CD4-positive, CD25-positive, alpha-beta regulatory T cell (primary cell): ENCODE measurements around the gene E2F1. TPM values are rescaled to one million over a fixed set of nuclear protein-coding genes. Genes with fewer than 3 reads are reported as not detected.

ENCODE experiments used
- ATAC-seq, 2 donors: fragments of 150-1000 bp; cut with Tn5 transposase; one replicate each; pipeline ENCODE4 v1.10.0; 2021; ENCODE audit warnings: low read depth in 2 of 2, moderate number of reproducible peaks in 2 of 2, moderate library complexity in 1 of 2
- DNase-seq, 3 donors: peaks; one replicate each; pipeline versions ENCODE4 v3.0.0 to v3.0.0-alpha.2; 2012 to 2022; ENCODE audit warnings: mixed read lengths in 1 of 3
- H3K27ac ChIP-seq: one replicate; pipeline ENCODE4 v1.7.0; 2013; ENCODE audit warnings: mild to moderate bottlenecking, low read length; ENCODE audit not compliant: insufficient read depth, poor library complexity, severe bottlenecking
- H3K27me3 ChIP-seq: one replicate; pipeline ENCODE4 v1.7.0; 2013; ENCODE audit warnings: low read length; ENCODE audit not compliant: control insufficient read depth, insufficient read depth
- H3K36me3 ChIP-seq: one replicate; pipeline ENCODE4 v1.7.0; 2013; ENCODE audit warnings: mild to moderate bottlenecking, low read length, moderate library complexity; ENCODE audit not compliant: control insufficient read depth, insufficient read depth
- H3K4me1 ChIP-seq: 2 replicates; pipeline ENCODE4 v1.7.0; 2013; ENCODE audit warnings: mild to moderate bottlenecking, low read length; ENCODE audit not compliant: insufficient read depth, control insufficient read depth, poor library complexity, severe bottlenecking
- H3K4me3 ChIP-seq: one replicate; pipeline ENCODE4 v1.7.0; 2013; ENCODE audit warnings: low read depth, mild to moderate bottlenecking, low read length, moderate library complexity
- H3K9me3 ChIP-seq, 2 experiments: 1 replicate in 1 of 2; 2 replicates in 1 of 2; pipeline ENCODE4 v1.7.0; 2013; ENCODE audit warnings: low read length in 2 of 2, mild to moderate bottlenecking in 1 of 2, moderate library complexity in 1 of 2; ENCODE audit not compliant: control insufficient read depth in 2 of 2
- H3K27ac Mint-ChIP-seq, 3 donors: one replicate each; pipeline ENCODE4 v1.8.0; 2020 to 2022; ENCODE audit warnings: mild to moderate bottlenecking in 3 of 3, mixed read lengths in 3 of 3, moderate library complexity in 2 of 3
- H3K27me3 Mint-ChIP-seq: one replicate; pipeline ENCODE4 v1.8.0; 2022; ENCODE audit warnings: mild to moderate bottlenecking, mixed read lengths
- H3K36me3 Mint-ChIP-seq: one replicate; pipeline ENCODE4 v1.8.0; 2020; ENCODE audit warnings: mixed read lengths
- H3K4me1 Mint-ChIP-seq, 4 donors: one replicate each; pipeline ENCODE4 v1.8.0; 2020 to 2022; ENCODE audit warnings: mixed read lengths in 4 of 4, mild to moderate bottlenecking in 1 of 4
- H3K4me3 Mint-ChIP-seq, 4 donors: one replicate each; pipeline ENCODE4 v1.8.0; 2020 to 2022; ENCODE audit warnings: mild to moderate bottlenecking in 4 of 4, mixed read lengths in 4 of 4, moderate library complexity in 3 of 4
- H3K9me3 Mint-ChIP-seq, 7 donors: one replicate each; pipeline ENCODE4 v1.8.0; 2020 to 2022; ENCODE audit warnings: mixed read lengths in 7 of 7, mild to moderate bottlenecking in 3 of 7, moderate library complexity in 2 of 7
- polyA plus RNA-seq, 4 donors: library from polyadenylated mRNA; unstranded; fragments of 300-500 nt; fragmentation: Illumina TruSeq; gene quantifications; one replicate each; pipeline ENCODE4 v1.2.3, GENCODE V29; 2021
- total RNA-seq: library from RNA; stranded (reverse); gene quantifications from one replicate; pipeline ENCODE4 v1.2.3, GENCODE V29; 2022

Gene E2F1
- total and polyA plus RNA-seq, 5 donors from 2014 or later, result 0.48 to 3.1 (median 0.94) TPM

DNA sequence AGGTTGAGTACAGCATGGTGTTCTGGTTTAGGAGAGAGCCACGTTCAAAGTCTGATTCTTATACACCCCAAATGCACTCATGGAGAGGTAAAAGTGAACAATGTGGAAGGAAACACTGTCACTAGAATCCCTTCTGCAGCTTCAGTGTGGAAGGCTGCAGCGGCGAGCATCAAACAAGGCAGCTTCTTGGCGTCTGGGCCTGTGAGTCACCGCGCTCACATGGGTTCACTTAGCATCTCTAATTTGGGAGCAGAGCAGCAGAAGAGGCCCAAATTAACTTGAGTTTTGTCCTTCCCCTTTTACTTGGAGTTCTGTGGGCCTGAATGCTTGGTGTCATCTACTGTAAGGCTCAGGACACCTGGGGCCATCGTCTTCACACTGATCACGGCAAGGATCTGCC lies 10.9 kb upstream of the E2F1 start:
- H3K9me3 Mint-ChIP-seq, result peaks cover 0 to 2% (median 0%) of the 10 kb centered on the region in 7 donors
- H3K4me3 Mint-ChIP-seq, result no peak overlapping the region
- H3K4me3 ChIP-seq, result no peak overlapping the region
- H3K9me3 ChIP-seq, result no peaks in the 10 kb centered on the region
- DNase-seq (no peak), ATAC-seq (no peak)
- H3K36me3 ChIP-seq, result no peaks in the 10 kb centered on the region
- H3K4me1 Mint-ChIP-seq, result peaks cover 0 to 3% (median 0%) of the 10 kb centered on the region in 4 donors
- H3K4me1 ChIP-seq, result no peaks in the 10 kb centered on the region
- no peaks in the 10 kb centered on the region for H3K27me3 ChIP-seq
- H3K27me3 Mint-ChIP-seq, result no peaks in the 10 kb centered on the region
- H3K27ac Mint-ChIP-seq, result no peak overlapping the region
- no peak overlapping the region for H3K27ac ChIP-seq
- no peaks in the 10 kb centered on the region for H3K36me3 Mint-ChIP-seq

DNA sequence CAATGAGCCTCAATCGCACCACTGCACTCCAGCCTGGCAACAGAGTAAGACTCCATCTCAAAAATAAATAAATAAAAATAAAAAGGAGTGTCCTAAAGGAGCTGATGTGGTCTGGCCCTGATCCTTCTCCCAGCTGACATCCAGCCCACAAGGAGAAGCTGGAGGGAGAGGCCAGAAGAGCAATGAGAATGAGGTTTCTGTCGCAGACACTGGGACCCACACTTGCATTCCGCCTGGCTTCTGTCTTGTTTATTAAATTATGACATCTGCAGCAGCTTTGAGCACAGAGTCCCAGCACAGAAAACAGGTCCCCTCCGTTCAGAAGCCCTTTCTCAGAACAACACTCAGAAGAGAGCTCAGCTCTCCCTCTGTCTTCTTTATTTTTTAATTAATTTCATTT lies 10.3 kb upstream of the E2F1 start:
- Histone ChIP-seq H3K27ac (no peak overlapping the region), H3K36me3 (no peaks in the 10 kb centered on the region), H3K9me3 (no peaks in the 10 kb centered on the region), H3K4me1 (no peaks in the 10 kb centered on the region), H3K4me3 (no peak overlapping the region), H3K27me3 (no peaks in the 10 kb centered on the region)
- Mint-ChIP-seq H3K36me3 (no peaks in the 10 kb centered on the region), H3K27me3 (no peaks in the 10 kb centered on the region), H3K4me3 (no peak overlapping the region), H3K27ac (no peak overlapping the region), H3K4me1 (peaks cover 0 to 3% (median 0%) of the 10 kb centered on the region in 4 donors), H3K9me3 (no peaks in the 10 kb centered on the region)
- ATAC-seq, result no peak
- DNase-seq, result no peak

DNA sequence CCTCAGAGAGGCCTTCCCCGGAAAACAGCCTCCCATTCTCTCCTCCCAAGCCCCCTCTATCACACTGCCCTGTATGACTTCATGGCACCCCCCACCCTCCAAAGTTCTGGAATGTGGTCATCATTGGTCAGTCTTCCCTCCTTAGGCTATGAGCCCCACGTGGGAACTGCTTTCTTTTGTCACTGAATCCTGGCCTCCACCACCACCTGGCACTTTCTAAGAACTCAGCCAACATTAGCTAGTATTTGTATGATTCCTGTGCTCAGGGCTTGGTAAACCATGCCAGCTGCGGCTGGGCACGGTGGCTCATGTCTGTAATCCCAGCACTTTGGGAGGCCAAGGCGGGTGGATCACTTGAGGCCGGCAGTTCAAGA lies 8.4 kb upstream of the E2F1 start:
- H3K4me3 Mint-ChIP-seq, result no peak overlapping the region
- ATAC-seq, result no peak
- peaks cover 0 to 9% (median 6%) of the 10 kb centered on the region in 4 donors for H3K4me1 Mint-ChIP-seq
- H3K4me1 ChIP-seq, result peaks cover 3% of the 10 kb centered on the region
- no peak overlapping the region for H3K27ac ChIP-seq
- no peaks in the 10 kb centered on the region for H3K36me3 Mint-ChIP-seq
- H3K27me3 ChIP-seq, result no peaks in the 10 kb centered on the region
- no peaks in the 10 kb centered on the region for H3K9me3 Mint-ChIP-seq
- H3K4me3 ChIP-seq, result no peak overlapping the region
- no peak for DNase-seq
- no peaks in the 10 kb centered on the region for H3K9me3 ChIP-seq
- H3K27ac Mint-ChIP-seq, result peak overlapping the region in 1 of 3 donors; percentile 82
- no peaks in the 10 kb centered on the region for H3K27me3 Mint-ChIP-seq
- H3K36me3 ChIP-seq, result no peaks in the 10 kb centered on the region

DNA sequence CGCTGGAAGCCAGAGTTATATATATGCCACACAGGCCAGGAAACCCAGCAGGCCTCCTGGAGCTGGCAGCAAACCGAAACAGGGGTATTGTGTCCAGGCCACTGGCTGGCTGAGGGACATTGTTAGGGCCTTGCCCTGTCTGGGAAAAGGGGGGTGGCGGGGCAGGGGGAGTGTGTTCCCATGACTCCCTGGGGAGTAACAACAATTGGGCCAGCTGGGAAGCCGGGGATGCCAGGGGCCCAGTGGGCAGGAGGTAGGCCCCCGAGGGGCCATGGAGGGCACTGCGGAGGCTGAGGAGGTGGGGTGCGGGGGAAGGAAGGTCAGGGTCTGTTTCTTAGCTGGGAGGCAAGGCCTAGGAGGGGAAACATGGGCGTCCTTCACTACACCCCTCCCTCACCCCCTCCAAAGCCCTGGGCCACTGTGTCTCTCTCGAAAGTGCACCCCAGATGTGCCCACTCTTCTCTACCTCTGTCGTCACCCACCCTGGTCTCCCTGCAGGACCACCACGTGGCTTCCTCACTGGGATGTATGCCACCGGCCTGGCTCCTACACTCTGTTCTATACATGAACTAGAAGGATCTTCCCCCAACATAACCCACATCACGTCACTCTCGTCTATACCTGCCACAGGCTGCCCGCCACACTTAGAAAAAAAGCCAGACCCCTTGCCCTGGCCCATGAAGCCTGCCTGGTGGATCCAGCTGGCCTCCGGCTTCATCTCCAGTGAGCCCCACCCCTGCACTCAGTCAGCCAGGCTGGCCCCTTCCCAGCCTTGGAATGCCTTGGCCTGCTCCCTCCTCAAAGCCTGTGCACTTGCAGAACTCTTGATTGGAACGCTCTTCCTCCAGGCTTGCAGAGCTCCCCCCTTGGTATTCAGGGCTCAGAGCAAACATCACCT lies 7.8 kb upstream of the E2F1 start:
- Mint-ChIP-seq H3K4me1 (peaks cover 0 to 12% (median 9%) of the 10 kb centered on the region in 4 donors), H3K9me3 (no peaks in the 10 kb centered on the region), H3K27me3 (no peaks in the 10 kb centered on the region), H3K4me3 (no peak overlapping the region), H3K36me3 (no peaks in the 10 kb centered on the region), H3K27ac (no peak overlapping the region)
- DNase-seq (no peak), ATAC-seq (no peak)
- Histone ChIP-seq H3K27ac (no peak overlapping the region), H3K36me3 (no peaks in the 10 kb centered on the region), H3K9me3 (no peaks in the 10 kb centered on the region), H3K4me3 (no peak overlapping the region), H3K27me3 (no peaks in the 10 kb centered on the region), H3K4me1 (peaks cover 3% of the 10 kb centered on the region)

DNA sequence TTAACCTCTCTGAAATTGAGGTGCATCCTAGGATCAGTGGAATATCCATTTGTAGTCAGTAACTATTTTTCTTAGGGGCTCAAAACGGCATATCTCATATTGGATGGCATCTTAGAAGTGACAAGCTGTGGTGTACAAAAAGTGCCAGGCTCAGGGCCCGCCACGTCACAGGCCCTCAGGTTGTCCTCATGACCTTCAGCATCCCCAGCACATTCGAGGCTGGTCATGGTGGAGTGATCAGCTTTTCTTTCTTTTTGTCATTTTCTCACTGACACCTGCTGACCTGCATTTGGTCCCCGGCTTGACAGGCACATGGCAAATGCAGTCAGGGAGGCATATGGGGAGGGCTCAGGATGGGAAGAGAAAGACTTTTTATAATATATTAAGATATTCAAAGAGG lies 7.1 kb upstream of the E2F1 start:
- ATAC-seq, result no peak
- Mint-ChIP-seq H3K4me3 (no peak overlapping the region), H3K36me3 (no peaks in the 10 kb centered on the region), H3K9me3 (no peaks in the 10 kb centered on the region), H3K27me3 (no peaks in the 10 kb centered on the region), H3K27ac (no peak overlapping the region), H3K4me1 (peaks cover 0 to 18% (median 10%) of the 10 kb centered on the region in 4 donors)
- Histone ChIP-seq H3K4me1 (peaks cover 3% of the 10 kb centered on the region), H3K27me3 (no peaks in the 10 kb centered on the region), H3K36me3 (no peaks in the 10 kb centered on the region), H3K9me3 (no peaks in the 10 kb centered on the region), H3K27ac (no peak overlapping the region), H3K4me3 (no peak overlapping the region)
- no peak for DNase-seq

DNA sequence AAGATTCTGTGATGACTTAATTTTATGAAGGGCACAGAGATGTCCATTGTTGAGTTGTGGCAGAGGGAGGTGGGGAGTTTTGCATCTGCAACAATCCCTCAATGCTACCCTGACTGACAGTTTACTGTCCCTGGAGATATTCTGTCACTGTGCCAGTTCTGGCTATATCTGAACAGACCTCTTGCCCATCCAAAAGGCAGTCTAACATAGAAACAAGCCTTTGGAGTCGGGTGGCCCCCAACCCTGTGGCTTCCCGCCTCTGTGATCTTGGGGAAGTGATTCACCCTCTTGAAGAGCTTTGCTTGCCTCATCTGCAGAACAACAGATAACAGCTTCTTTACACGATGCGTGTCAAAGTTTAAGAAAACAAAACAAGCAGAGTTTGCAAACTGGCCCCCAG lies 3.8 kb upstream of the E2F1 start:
- peak overlapping the region; percentile 14 for H3K27ac ChIP-seq
- no peaks in the 10 kb centered on the region for H3K36me3 Mint-ChIP-seq
- peaks cover 13% of the 10 kb centered on the region for H3K4me1 ChIP-seq
- H3K27me3 ChIP-seq, result no peaks in the 10 kb centered on the region
- DNase-seq (peak in 1 of 3 donors; percentile 74), ATAC-seq (peak; percentile 35 to 43)
- H3K9me3 Mint-ChIP-seq, result no peaks in the 10 kb centered on the region
- no peaks in the 10 kb centered on the region for H3K36me3 ChIP-seq
- H3K4me3 Mint-ChIP-seq, result peak overlapping the region in 2 of 4 donors; percentile 7 to 26
- H3K9me3 ChIP-seq, result no peaks in the 10 kb centered on the region
- H3K4me3 ChIP-seq, result no peak overlapping the region
- H3K4me1 Mint-ChIP-seq, result peaks cover 0 to 31% (median 18%) of the 10 kb centered on the region in 4 donors
- H3K27me3 Mint-ChIP-seq, result no peaks in the 10 kb centered on the region
- H3K27ac Mint-ChIP-seq, result peak overlapping the region; percentile 73 to 82 (median 78)

DNA sequence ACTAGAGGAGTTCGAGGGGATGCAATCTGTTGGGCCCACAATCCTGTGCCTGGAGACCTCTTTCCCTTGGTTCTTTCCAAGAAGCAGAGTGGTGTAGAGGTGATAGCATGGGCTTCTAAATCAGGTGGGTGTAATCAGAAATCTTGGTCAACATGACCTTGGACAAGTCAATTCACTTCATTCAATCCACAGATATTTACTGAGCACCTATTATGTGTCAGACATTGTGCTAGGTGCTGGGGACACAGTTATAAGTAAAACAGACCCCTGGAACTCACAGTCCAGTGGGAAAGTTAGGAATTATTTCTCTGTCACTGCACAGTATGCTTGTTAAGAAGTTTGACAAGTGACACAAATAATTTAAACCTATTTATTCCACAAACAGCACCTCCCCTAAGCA lies 3.3 kb upstream of the E2F1 start:
- H3K4me3 ChIP-seq, result no peak overlapping the region
- no peaks in the 10 kb centered on the region for H3K9me3 ChIP-seq
- H3K36me3 ChIP-seq, result no peaks in the 10 kb centered on the region
- ATAC-seq, result no peak
- Mint-ChIP-seq H3K36me3 (no peaks in the 10 kb centered on the region), H3K9me3 (no peaks in the 10 kb centered on the region), H3K4me1 (peaks cover 0 to 36% (median 22%) of the 10 kb centered on the region in 4 donors), H3K27me3 (no peaks in the 10 kb centered on the region), H3K4me3 (no peak overlapping the region), H3K27ac (peak overlapping the region in 2 of 3 donors; percentile 78 to 82)
- H3K27me3 ChIP-seq, result no peaks in the 10 kb centered on the region
- H3K4me1 ChIP-seq, result peaks cover 15% of the 10 kb centered on the region
- DNase-seq, result no peak
- peak overlapping the region; percentile 14 for H3K27ac ChIP-seq

DNA sequence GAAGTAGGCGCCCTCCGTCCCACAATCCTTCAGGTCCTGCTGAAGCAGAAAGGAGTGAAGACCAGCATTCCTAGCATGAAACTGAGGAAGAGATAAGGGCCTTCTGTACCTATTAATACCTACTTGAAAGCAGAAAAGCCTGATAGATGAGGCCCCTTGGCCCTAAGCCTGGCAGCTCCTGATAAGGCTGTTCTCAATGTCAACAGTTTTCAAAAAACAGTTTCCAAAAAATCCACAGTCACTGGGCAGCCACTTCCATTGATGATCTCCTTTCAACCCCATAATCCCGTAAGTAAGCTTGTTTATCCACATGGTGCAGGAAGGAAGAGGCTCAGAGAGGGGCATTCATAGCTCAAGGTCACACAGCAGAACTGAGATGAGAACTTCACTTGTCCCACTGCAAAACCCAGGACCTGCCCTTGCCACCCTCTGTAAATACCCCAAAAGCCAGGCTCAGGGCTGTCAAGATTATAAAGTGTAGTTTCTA lies 2.8 kb upstream of the E2F1 start:
- H3K36me3 Mint-ChIP-seq, result no peaks in the 10 kb centered on the region
- Histone ChIP-seq H3K27me3 (no peaks in the 10 kb centered on the region), H3K4me3 (no peak overlapping the region), H3K36me3 (no peaks in the 10 kb centered on the region), H3K9me3 (no peaks in the 10 kb centered on the region), H3K27ac (no peak overlapping the region), H3K4me1 (peaks cover 18% of the 10 kb centered on the region)
- H3K4me3 Mint-ChIP-seq, result no peak overlapping the region
- H3K9me3 Mint-ChIP-seq, result no peaks in the 10 kb centered on the region
- no peaks in the 10 kb centered on the region for H3K27me3 Mint-ChIP-seq
- no peak for DNase-seq
- H3K4me1 Mint-ChIP-seq, result peaks cover 0 to 39% (median 22%) of the 10 kb centered on the region in 4 donors
- H3K27ac Mint-ChIP-seq, result peak overlapping the region; percentile 31 to 78 (median 66)
- ATAC-seq, result no peak
